Karpas-422 (cell line): ENCODE measurements around the gene EIF4B. TPM values are rescaled to one million over a fixed set of nuclear protein-coding genes. Genes with fewer than 3 reads are reported as not detected.

ENCODE experiments used
- DNase-seq: peaks from one replicate; pipeline ENCODE4 v3.0.0-alpha.2; 2015
- H2AFZ ChIP-seq: fragments of 200-600 bp; sonication (generic); 2 replicates; pipeline ENCODE4 v1.6.1; 2014; ENCODE audit warnings: antibody characterized with exemption, low read length, mixed read lengths
- H3K27ac ChIP-seq: fragments of 200-600 bp; sonication (generic); 2 replicates; pipeline ENCODE4 v1.5.1; 2014; ENCODE audit warnings: mild to moderate bottlenecking, low read length, moderate library complexity
- H3K27me3 ChIP-seq: fragments of 200-600 bp; sonication (generic); 2 replicates; pipeline ENCODE4 v1.6.1; 2014; ENCODE audit warnings: low read length, mixed read lengths
- H3K36me3 ChIP-seq: fragments of 200-600 bp; sonication (generic); 2 replicates; pipeline ENCODE4 v1.6.1; 2014; ENCODE audit warnings: low read length, mixed read lengths; ENCODE audit not compliant: insufficient read depth
- H3K4me1 ChIP-seq: fragments of 200-600 bp; sonication (generic); 2 replicates; pipeline ENCODE4 v1.6.1; 2014; ENCODE audit warnings: mild to moderate bottlenecking, low read length, mixed read lengths
- H3K4me2 ChIP-seq: fragments of 200-600 bp; sonication (generic); 2 replicates; pipeline ENCODE4 v1.6.1; 2014; ENCODE audit warnings: low read length, low read depth, mild to moderate bottlenecking; ENCODE audit not compliant: poor library complexity, severe bottlenecking
- H3K4me3 ChIP-seq: fragments of 200-600 bp; sonication (generic); 2 replicates; pipeline ENCODE4 v1.5.1; 2014; ENCODE audit warnings: mild to moderate bottlenecking, antibody characterized with exemption, low read length, mixed read lengths
- H3K79me2 ChIP-seq: fragments of 200-600 bp; sonication (generic); 2 replicates; pipeline ENCODE4 v1.6.1; 2014; ENCODE audit warnings: mild to moderate bottlenecking, low read length, mixed read lengths
- H3K9ac ChIP-seq: fragments of 200-600 bp; sonication (generic); 2 replicates; pipeline ENCODE4 v1.6.0; 2014; ENCODE audit warnings: low read length
- H3K9me2 ChIP-seq: fragments of 200-600 bp; sonication (generic), shearing (Covaris generic); replicated peaks from 2 replicates; pipeline ENCODE4 v1.6.0; 2014; ENCODE audit warnings: mild to moderate bottlenecking, low read length, moderate library complexity; ENCODE audit not compliant: insufficient read depth
- H3K9me3 ChIP-seq: fragments of 300-700, 200-600 bp; sonication (generic); 2 replicates; pipeline ENCODE4 v1.6.1; 2014; ENCODE audit warnings: low read length, mixed read lengths
- H4K20me1 ChIP-seq: fragments of 200-600 bp; sonication (generic); 2 replicates; pipeline ENCODE4 v1.6.1; 2014; ENCODE audit warnings: mild to moderate bottlenecking, antibody characterized with exemption, low read length, low read depth; ENCODE audit not compliant: insufficient read depth
- total RNA-seq: library from RNA; depleted of rRNA; stranded (reverse); fragments of >200 nt; shearing (Covaris generic); gene quantifications from 2 replicates; pipeline ENCODE4 v1.2.3, GENCODE V29; 2014; ENCODE audit warnings: low replicate concordance

EIF4B gene
- total RNA-seq, 1 experiment from 2014 or later = 549 TPM

GRCh38 chr12:53045696-53046045 is 39.4 kb downstream of the EIF4B start:
- Histone ChIP-seq H3K9me2 (no peaks in the 10 kb centered on the region), H3K4me3 (no peak overlapping the region), H3K79me2 (no peaks in the 10 kb centered on the region), H3K27ac (no peak overlapping the region), H3K9me3 (no peaks in the 10 kb centered on the region), H3K4me1 (peaks cover 21% of the 10 kb centered on the region), H3K4me2 (no peak overlapping the region), H3K9ac (no peak overlapping the region), H2AFZ (no peak overlapping the region), H3K36me3 (no peaks in the 10 kb centered on the region), H3K27me3 (no peaks in the 10 kb centered on the region), H4K20me1 (peaks cover 9% of the 10 kb centered on the region; the same call in 1 of the 2 replicates)
- no peak for DNase-seq

GRCh38 chr12:53046655-53047220 is 40.5 kb downstream of the EIF4B start:
- DNase-seq = no peak
- Histone ChIP-seq H2AFZ (no peak overlapping the region), H3K4me2 (peak overlapping the region; percentile 87)

GRCh38 chr12:53047221-53048032 is 41.2 kb downstream of the EIF4B start:
- H3K9me2 ChIP-seq = no peaks in the 10 kb centered on the region
- no peaks in the 10 kb centered on the region for H3K36me3 ChIP-seq
- peak; percentile 82 for DNase-seq
- peak overlapping the region; percentile 56 for H3K4me3 ChIP-seq
- no peaks in the 10 kb centered on the region for H3K79me2 ChIP-seq
- H3K27me3 ChIP-seq = no peaks in the 10 kb centered on the region
- H4K20me1 ChIP-seq = peaks cover 9% of the 10 kb centered on the region; the same call in 1 of the 2 replicates
- peak overlapping the region; percentile 82 for H2AFZ ChIP-seq
- peaks cover 21% of the 10 kb centered on the region for H3K4me1 ChIP-seq
- no peaks in the 10 kb centered on the region for H3K9me3 ChIP-seq
- H3K27ac ChIP-seq = no peak overlapping the region
- H3K9ac ChIP-seq = peak overlapping the region; percentile 71
- peak overlapping the region; percentile 76 for H3K4me2 ChIP-seq

More at GRCh38 chr12:53046655-53047220, 40.5 kb downstream of the EIF4B start:
- peak overlapping the region; percentile 71 for H3K4me3 ChIP-seq
- peaks cover 21% of the 10 kb centered on the region for H3K4me1 ChIP-seq
- H3K27me3 ChIP-seq = no peaks in the 10 kb centered on the region
- H3K9ac ChIP-seq = peak overlapping the region; percentile 71
- H3K9me2 ChIP-seq = no peaks in the 10 kb centered on the region
- H3K79me2 ChIP-seq = no peaks in the 10 kb centered on the region
- H3K36me3 ChIP-seq = no peaks in the 10 kb centered on the region
- H3K9me3 ChIP-seq = no peaks in the 10 kb centered on the region
- H3K27ac ChIP-seq = no peak overlapping the region
- peaks cover 9% of the 10 kb centered on the region; the same call in 1 of the 2 replicates for H4K20me1 ChIP-seq

- no peaks in the 10 kb centered on the region for H3K79me2 ChIP-seq
- no peaks in the 10 kb centered on the region for H3K27me3 ChIP-seq
- peak overlapping the region; percentile 76 for H3K4me2 ChIP-seq
- H3K27ac ChIP-seq = no peak overlapping the region
- peak overlapping the region; percentile 56; the same call in 1 of the 2 replicates for H3K4me3 ChIP-seq
- H2AFZ ChIP-seq = peak overlapping the region; percentile 82; the same call in 1 of the 2 replicates
- H3K9me2 ChIP-seq = no peaks in the 10 kb centered on the region
- peaks cover 9% of the 10 kb centered on the region; the same call in 1 of the 2 replicates for H4K20me1 ChIP-seq
- no peak for DNase-seq
- no peaks in the 10 kb centered on the region for H3K36me3 ChIP-seq
- no peaks in the 10 kb centered on the region for H3K9me3 ChIP-seq
- H3K4me1 ChIP-seq = peaks cover 21% of the 10 kb centered on the region
- peak overlapping the region; percentile 58; the same call in 1 of the 2 replicates for H3K9ac ChIP-seq
Measured at GRCh38 chr12:53048033-53048779, 42.0 kb downstream of the EIF4B start.

GRCh38 chr12:53048780-53049401 is 42.6 kb downstream of the EIF4B start:
- H3K9ac ChIP-seq = no peak overlapping the region
- no peaks in the 10 kb centered on the region for H3K79me2 ChIP-seq
- no peaks in the 10 kb centered on the region for H3K36me3 ChIP-seq
- H3K4me3 ChIP-seq = no peak overlapping the region
- peaks cover 9% of the 10 kb centered on the region; the same call in 1 of the 2 replicates for H4K20me1 ChIP-seq
- peaks cover 26% of the 10 kb centered on the region for H3K4me1 ChIP-seq
- H2AFZ ChIP-seq = no peak overlapping the region
- no peak for DNase-seq
- no peak overlapping the region for H3K4me2 ChIP-seq
- no peaks in the 10 kb centered on the region for H3K9me2 ChIP-seq
- no peaks in the 10 kb centered on the region for H3K9me3 ChIP-seq
- no peaks in the 10 kb centered on the region for H3K27me3 ChIP-seq
- H3K27ac ChIP-seq = no peak overlapping the region

- no peak for DNase-seq
- Histone ChIP-seq H3K36me3 (no peaks in the 10 kb centered on the region), H3K9me3 (no peaks in the 10 kb centered on the region), H3K9ac (no peak within 1 kb of the TSS), H3K27me3 (no peaks in the 10 kb centered on the region), H2AFZ (no peak within 1 kb of the TSS), H3K4me1 (peaks cover 30% of the 10 kb centered on the region), H4K20me1 (peaks cover 9% of the 10 kb centered on the region; the same call in 1 of the 2 replicates), H3K4me3 (no peak within 1 kb of the TSS), H3K9me2 (no peaks in the 10 kb centered on the region), H3K4me2 (no peak within 1 kb of the TSS), H3K79me2 (no peaks in the 10 kb centered on the region), H3K27ac (no peak within 1 kb of the TSS)
Measured at GRCh38 chr12:53049571-53050318, 43.5 kb downstream of the EIF4B start, which contains the start of gene TNS2. TSS of gene TNS2 (plus strand) at chr12:53050065. CDS start at chr12:53050186, 121 bp downstream.

- no peak for DNase-seq
- Histone ChIP-seq H3K27me3 (no peaks in the 10 kb centered on the region), H3K9ac (no peak overlapping the region), H2AFZ (no peak overlapping the region), H3K27ac (no peak overlapping the region), H3K4me2 (no peak overlapping the region), H3K4me3 (no peak overlapping the region), H3K9me3 (no peaks in the 10 kb centered on the region), H3K4me1 (peaks cover 30% of the 10 kb centered on the region), H3K79me2 (no peaks in the 10 kb centered on the region), H4K20me1 (0 out of 2 replicates have a peak, but pooled peaks cover 9% of the 10 kb centered on the region), H3K9me2 (no peaks in the 10 kb centered on the region), H3K36me3 (no peaks in the 10 kb centered on the region)
Measured at GRCh38 chr12:53050426-53051057, 44.3 kb downstream of the EIF4B start.
